ENCODE results near the gene TMEM63A.

- TF ChIP-seq CTCF (IDR thresholded peaks at IDR 0.05) (no peak), POLR2A (IDR thresholded peaks at IDR 0.05; ENCODE audit: low read depth) (no peak), POLR2AphosphoS5 (IDR thresholded peaks at IDR 0.05) (no peak)
Observed at GRCh38 chr1:225930566-225930965, 48.4 kb upstream of the TMEM63A start.
